NCI-H2029 treated with DMSO at 0.1 percent for 48 hours (cell line): Measurements from ENCODE around the gene C9.
A peak's percentile ranks its signal among the peaks of the same experiment; 100 is the strongest.
"Not testable (repeated sequence)": the region's sequence is repeated elsewhere in the genome, so short reads cannot be mapped to it uniquely, and the experiment has no call there.

Source experiments
- DNase-seq: peaks from one replicate; lab custom pipeline; 2025; lab: John Stamatoyannopoulos, UW

C9 gene

GRCh38 chr5:39371367-39371635, 7.0 kb upstream of the C9 start:
- no peak for DNase-seq

DNA sequence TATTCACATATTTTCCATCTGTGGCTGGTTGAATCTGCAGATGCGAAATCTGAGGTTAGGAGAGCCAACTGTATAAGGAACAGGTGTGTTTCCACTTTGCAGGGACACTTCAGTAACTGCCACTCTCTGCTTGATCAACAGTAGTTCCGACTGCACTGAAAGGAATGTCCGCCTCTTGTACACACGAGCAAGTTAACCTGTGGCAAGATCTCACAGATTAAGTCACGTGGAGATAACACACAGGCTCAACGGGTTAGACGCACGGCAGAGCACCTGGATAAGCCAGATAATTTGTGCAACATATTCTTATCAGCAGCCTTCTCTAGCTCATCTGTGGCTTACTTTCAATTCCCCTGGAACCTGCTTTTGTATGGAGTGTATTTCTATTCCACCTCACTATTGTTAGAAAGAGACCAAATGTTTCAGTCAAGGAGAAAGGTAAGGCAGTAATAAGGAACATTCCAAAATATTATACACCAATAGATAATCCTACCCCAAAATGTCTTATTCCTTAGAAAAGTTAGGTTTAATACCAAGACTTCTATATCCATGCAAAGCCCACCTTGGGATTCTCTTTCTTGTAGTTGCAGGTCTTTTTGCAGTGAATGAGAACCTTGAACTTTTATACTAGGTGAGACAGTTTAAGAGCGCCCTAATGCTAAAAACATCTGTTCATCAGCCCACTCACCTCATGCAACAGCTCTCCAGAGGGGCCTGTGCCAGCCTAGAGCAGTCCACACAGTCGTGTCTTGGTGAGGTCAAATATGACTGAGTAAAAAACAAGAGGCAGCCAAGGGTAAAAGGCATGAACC, 6.5 kb upstream of the C9 start:
- DNase-seq, result no peak

DNA sequence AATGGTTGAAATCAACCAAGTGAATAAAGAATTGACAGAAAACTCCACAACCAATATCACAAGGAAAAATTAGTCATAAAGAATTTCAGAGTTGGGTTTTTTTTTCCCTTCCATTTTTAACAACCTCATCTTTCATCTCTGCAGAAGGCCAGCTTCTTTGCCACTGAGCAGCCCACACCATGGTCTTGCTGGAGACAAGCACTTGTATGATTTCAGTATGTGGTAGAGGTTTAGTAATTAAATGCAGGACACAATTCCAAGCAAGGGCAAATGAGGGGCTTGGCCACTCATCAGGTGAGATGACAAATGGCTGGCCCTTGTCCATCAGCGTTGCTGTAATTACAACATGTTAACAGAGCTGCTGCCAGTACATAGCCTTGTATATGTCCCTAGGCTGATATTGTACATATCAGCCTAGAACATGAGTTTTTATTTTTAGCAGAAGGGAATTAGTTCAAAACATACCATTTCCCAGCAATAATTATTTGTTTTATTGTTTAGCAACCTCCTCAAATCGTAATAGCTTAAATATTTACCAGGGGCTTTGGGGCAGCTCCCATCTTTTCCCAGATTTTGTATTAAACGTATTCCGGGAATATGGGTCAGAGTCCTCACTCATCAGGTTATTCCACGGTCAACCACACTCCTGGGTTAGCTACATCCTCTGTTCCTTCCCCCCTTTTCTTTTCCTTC, 5.0 kb upstream of the C9 start:
- no peak for DNase-seq

GRCh38 chr5:39368116-39368515, 3.8 kb upstream of the C9 start:
- DNase-seq, result no peak

DNA sequence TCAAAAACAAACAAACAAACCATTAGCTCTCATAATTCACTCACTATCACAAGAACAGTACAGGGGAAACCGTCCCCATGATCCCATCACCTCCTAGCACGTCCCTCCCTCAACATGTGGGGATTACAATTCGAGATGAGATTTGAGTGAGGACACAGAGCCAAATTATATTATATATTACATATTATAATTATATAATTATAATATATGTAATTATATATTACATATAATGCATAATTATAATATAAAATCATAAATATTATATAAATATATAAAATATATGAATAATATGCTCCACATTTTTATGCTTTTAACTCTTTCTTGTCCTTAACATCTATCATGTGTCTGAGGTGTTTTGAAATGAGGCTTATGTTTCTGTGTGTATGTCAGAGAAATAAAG, 3.4 kb upstream of the C9 start:
- DNase-seq, result no peak

DNA sequence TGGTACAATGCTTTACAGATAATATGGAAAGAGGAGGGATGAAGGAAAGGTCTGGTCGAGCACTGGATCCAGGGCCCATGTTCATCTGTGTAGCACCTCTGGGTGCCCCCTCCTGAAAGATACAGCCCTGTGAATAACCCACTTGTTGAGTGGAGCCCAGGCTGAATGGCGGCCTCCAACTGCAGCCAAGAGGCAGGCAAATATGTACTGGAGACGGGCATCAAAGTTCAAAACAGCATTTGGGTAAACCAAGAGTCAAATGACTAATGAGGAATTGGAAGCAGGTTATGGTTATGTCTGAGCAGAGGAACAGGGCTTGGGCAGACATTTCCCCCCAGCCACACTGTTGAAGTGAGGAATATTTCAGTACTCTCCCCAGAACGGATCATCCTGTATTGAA, 1.1 kb downstream of the C9 start:
- no peak for DNase-seq

- DNase-seq, result no peak
These were observed 1.6 kb downstream of the C9 start for GRCh38 chr5:39362646-39363045.

- no peak for DNase-seq
These were observed 3.0 kb downstream of the C9 start for GRCh38 chr5:39361306-39361705.

GRCh38 chr5:39360471-39361111, 3.7 kb downstream of the C9 start:
- no peak for DNase-seq

DNA sequence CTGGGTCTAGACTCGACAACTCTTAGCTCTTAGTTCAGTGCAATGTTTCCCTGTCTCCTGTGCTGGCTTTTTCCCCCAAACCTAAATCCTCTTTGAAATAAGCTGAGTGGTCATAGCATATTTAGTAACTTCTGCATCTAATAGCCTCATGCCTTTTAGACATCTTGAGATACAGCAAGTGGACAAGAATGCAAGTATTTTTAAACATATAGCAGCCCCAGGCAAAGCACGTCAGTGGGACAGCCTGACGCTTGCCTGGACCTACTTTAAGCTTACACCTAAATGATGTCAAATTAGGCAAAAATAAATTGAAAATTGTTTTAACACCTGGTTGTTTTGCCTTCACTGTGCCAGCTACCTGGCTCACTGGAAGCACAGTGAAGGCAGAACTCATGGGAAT, 8.0 kb downstream of the C9 start:
- no peak for DNase-seq

DNA sequence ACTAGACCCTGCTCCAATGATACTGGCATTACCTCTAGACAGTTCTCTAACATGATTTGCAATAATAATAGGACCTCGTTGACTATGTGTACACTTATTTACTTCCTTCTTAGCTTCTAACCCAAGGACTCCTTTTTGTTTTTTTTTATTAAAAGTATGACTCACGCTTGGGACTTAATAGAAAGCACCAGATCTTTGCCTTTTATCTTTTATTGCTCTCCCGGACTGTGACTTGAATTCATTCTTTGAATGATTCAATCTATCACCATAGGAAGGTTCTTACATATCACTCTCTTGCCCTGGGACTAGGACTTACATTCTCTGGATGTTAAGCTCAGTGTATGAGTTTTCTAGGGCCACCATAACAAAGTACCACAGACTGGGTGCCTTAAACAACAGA, 9.0 kb downstream of the C9 start:
- no peak for DNase-seq

GRCh38 chr5:39353717-39354399, 10.4 kb downstream of the C9 start:
- DNase-seq, result no peak

DNA sequence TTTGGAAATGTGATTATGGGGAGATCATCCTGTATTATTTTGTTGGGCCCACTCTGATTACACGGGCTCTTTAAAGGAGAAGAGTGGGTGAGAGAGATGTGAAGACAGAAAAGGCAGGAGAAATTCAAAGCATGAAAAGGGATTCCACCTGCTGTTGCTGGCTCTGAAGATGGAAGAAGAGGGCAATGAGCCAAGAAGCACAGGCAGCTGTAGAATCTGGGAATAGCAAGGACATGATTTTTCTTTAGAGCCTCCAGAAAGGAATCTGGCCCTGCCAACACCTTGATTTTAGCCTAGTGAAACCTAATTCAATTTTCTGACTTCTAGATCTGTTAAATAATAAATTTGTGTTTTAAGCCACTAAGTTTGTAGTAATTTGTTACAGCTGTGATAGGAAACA, 11.3 kb downstream of the C9 start:
- DNase-seq, result peak; percentile 12

DNA sequence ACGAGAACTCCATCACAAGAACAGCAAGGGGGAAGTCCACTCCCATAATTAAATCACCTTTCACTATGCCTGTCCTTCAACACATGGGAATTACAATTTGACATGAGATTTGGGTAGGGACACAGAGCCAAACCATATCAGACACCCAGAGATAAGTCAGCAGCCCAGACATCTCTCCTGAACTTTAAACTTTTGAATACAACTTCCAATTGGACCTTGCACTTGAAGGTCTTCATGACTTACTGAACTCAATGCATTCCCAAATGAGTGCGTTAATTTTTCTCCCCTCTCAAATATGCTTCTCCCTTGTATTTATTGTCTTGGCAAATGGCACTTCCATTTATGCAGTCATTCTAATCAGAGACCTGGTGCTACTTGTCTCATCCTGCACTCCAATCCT, 12.1 kb downstream of the C9 start:
- DNase-seq, result no peak

DNA sequence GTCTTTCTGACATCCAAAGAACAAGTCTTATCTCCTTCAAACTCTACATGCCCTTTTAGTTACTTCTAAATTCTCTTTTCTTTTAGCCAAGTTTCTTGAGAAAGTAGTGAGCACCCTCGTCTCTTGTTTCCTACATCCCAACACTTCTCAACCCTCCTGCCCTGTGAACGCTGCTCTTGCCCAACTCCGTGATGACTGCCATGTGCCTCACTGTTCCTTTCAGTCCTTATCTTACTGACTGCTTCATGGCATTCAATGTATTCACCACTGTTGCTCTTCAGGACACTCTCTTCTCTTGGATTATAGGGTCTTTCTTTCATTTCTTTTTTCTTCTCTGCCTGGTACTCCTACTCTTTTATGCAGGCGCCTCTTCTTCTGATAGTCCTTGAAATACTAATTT, 14.8 kb downstream of the C9 start:
- DNase-seq, result no peak

GRCh38 chr5:39342460-39342859, 21.8 kb downstream of the C9 start:
- DNase-seq, result no peak

- DNase-seq, result no peak
These were observed 22.4 kb downstream of the C9 start for GRCh38 chr5:39341896-39342295.

GRCh38 chr5:39340506-39340905, 23.8 kb downstream of the C9 start:
- no peak for DNase-seq

- DNase-seq, result no peak
These were observed 26.9 kb downstream of the C9 start for GRCh38 chr5:39337252-39337915.

DNA sequence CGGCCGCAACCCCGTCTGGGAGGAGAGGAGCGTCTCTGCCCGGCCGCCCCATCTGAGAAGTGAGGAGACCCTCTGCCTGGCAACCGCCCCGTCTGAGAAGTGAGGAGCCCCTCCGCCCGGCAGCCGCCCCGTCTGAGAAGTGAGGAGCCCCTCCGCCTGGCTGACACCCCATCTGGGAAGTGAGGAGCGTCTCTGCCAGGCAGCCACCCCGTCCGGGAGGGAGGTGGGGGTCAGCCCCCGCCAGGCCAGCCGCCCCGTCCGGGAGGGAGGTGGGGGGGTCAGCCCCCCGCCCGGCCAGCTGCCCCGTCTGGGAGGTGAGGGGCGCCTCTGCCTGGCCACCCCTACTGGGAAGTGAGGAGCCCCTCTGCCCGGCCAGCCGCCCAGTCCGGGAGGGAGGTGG, 30.0 kb downstream of the C9 start:
- not testable (repeated sequence) for DNase-seq

DNA sequence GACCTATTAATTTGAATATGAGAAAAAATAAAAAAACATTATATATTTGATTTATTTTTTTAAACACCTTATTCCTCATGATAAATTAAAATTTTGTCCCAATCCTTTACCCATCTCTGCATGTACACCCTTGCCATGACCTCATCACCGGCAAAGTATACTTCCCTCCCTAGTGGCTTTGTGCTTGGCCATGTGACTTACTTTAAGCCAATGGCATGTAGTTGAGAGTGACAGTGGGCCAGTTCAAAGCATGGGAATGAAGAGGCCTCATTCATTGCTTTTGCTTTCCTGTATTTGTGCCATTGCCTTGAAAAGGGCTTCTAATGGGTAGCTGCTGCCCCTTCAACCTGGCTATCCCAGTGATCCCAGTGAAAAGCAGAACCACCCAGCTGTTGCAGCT, 31.2 kb downstream of the C9 start:
- DNase-seq, result no peak

DNA sequence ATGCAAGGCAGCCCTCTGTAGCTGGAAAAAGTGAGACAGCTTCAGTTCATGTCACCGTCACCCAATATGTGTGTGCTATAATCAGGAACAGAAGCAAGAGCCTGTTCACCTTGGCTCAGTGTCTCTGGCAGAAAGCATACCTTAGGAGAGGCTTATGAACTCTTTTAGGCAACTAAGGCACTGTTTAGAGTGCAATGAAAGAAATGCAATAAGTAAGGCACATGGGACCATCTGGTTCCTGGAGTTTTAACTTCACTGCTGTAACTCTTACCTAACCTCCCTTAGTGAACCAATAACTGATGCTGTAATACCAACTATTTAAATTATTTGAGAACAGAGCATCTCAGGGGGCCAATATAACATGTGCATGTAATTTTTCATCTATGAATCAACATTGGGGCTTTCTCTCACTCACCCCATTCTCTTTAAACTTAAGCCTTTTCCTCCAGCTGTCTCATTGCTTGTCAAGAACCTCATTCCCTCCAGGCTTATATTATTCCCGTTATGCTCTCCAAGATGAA, 32.4 kb downstream of the C9 start:
- DNase-seq, result no peak
